Measurements from ENCODE around the gene SUMF1. TPM values are rescaled to one million over a fixed set of nuclear protein-coding genes. Genes with fewer than 3 reads are reported as not detected.

SUMF1 gene
- total RNA-seq, 1 donor from 2014 or later = 67.9 TPM

GRCh38 chr3:4497843-4498324 is 30.8 kb upstream of the SUMF1 start:
- DNase-seq (ENCODE audit: low spot score) = no peak

- no peak for DNase-seq (ENCODE audit: low spot score)
These were observed 30.1 kb upstream of the SUMF1 start for GRCh38 chr3:4497005-4497692.

- DNase-seq (ENCODE audit: low spot score) = no peak
These were observed 29.0 kb upstream of the SUMF1 start for GRCh38 chr3:4496087-4496452.

GRCh38 chr3:4495294-4496086 is 28.4 kb upstream of the SUMF1 start:
- DNase-seq (ENCODE audit: low spot score) = peak; percentile 28

DNA sequence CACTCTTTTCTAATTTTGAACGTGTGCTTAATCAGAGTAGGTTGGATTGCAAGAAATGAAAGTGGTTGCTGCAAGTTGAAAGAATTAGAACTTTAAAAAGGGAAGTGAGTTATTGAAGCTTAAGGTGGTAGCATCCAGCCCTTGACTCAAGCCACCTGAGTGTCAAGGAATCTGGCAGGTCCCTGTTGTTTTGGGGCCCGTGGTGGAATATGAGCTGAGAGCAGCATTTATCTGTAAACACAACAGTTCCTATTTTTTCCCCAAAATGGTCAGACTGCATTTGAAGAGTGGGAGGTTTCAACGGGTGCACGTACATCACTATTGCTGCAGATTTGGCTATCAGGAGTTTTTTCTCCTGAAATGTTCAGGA is 27.8 kb upstream of the SUMF1 start:
- peak; percentile 22 for DNase-seq (ENCODE audit: low spot score)

GRCh38 chr3:4493941-4494894 is 27.1 kb upstream of the SUMF1 start:
- DNase-seq (ENCODE audit: low spot score) = peak; percentile 43

GRCh38 chr3:4493014-4493940 is 26.2 kb upstream of the SUMF1 start, which contains the start of gene ITPR1:
TSS of gene ITPR1 (plus strand) at chr3:4493348. CDS start at chr3:4516492, 23,144 bp downstream.
- DNase-seq (ENCODE audit: low spot score) = peak; percentile 99

DNA sequence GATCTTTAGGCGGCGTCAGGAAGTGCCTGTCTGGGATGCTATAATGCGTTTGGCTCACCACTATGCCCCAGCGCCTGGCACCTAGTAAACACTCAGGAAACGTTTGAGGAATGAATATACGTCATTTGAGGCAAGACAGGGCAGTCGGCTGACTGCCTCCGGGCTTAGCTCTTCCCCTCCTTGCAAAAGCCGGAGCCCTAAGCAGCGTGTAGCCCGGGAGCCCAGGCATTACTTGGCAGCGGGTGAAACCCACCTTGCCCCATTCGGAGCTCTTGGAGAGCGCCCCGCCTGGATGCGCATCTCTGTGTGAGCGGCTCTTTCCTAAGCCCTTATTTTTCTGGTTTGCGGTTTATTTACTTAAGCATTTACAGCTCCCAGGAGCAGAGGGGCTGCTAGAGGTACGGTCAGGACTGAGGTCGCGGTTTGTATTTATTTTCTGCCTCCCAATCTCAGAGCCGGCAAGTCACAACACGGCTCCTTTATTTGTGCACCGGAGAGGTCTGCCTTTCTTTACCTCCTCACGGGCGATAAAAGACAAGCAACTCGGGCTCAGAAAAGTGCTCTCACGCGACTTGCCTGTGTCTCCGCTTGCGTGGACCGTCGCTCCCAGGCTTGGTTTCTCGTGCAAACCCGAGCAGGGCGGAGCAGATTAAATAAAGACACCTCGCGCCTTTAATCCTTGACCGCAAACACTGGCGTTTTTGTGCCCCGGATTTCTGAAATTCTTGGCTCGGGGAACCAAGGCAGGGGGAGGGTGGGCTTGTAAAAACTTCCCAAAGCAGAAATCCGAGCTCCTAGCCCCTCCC is 25.3 kb upstream of the SUMF1 start:
- DNase-seq (ENCODE audit: low spot score) = peak; percentile 73

DNA sequence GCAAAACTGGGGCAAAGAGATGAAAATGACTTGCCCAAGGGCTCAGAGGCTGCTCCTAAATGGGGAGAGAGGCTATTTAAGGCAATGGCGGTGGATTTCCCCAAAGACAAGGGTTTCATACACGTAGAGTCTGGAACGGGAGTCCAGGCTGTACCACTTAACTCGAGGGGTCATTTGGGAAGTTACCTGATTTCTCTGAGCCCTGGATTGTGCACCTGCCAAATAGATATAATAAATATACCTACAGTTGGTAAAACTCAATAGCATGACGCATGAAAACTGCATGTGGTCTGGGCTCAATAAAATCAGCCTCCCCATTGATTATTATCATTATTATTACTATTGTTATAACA is 24.8 kb upstream of the SUMF1 start:
- DNase-seq (ENCODE audit: low spot score) = no peak

DNA sequence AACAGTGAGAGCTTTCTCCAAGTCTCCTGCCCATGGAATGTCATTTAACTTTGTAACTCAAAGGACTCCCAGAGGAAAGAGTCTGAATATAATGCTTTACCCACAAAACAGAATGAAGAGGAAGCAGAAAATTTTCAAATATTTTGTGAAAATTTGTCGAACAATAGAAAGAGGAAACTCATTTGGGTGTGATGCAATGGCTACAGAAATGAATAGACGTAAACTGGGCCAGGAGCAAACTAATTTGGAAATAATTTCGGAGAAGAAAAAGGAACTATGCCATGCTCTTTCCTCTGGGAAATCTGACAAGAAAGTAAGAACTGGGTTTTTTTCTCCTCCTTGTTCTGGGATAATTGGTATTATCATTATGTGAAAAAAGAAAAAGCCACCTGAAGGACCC is 11.2 kb upstream of the SUMF1 start:
- DNase-seq (ENCODE audit: low spot score) = no peak

DNA sequence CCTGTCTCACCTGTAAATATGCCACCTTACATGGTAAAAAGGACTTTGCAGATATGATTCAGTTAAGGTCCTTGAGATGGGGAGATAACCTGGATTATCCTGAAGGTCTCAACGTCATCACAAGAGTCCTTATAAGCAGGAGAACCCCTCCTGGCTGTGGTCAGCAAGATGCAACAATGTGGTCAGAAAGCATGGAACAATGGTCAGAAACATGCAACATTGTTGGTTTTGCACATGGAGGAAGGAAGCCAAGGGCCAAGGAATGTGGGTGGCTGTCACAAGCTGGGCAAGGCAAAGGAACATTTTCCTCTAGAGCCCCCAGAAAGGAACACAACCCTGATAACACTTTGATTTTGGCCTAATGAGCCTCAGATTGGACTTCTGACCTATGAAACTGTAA is 9.4 kb upstream of the SUMF1 start:
- no peak for DNase-seq (ENCODE audit: low spot score)

- no peak for DNase-seq (ENCODE audit: low spot score)
These were observed 8.7 kb upstream of the SUMF1 start for GRCh38 chr3:4475804-4476203.

- peak; percentile 28 for DNase-seq (ENCODE audit: low spot score)
These were observed 7.8 kb upstream of the SUMF1 start for GRCh38 chr3:4474683-4475490.

GRCh38 chr3:4472766-4473165 is 5.7 kb upstream of the SUMF1 start:
- DNase-seq (ENCODE audit: low spot score) = no peak

GRCh38 chr3:4472312-4472711 is 5.2 kb upstream of the SUMF1 start:
- DNase-seq (ENCODE audit: low spot score) = no peak

DNA sequence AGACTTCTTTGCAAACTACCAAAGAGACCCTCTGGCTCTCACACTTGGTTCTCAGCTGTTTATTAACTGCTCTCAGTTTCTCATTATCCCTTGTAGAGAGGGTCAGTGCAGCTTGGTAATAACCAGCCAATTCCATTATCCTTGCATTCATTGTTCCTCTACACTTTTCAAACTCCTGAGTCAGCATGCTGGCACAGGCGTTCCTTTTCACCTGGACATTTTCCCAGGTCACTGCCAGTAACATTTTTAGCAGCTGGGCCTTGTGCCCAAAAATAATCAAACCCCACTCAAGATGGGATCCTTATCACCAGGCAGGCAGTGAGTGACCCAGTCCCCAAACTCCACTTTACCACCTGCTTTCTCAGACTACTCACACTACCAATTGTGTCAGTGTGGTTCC is 4.8 kb upstream of the SUMF1 start:
- DNase-seq (ENCODE audit: low spot score) = no peak

- no peak for DNase-seq (ENCODE audit: low spot score)
These were observed 426 bp upstream of the SUMF1 start for GRCh38 chr3:4467522-4467867.

- no peak for DNase-seq (ENCODE audit: low spot score)
These were observed 2.5 kb downstream of the SUMF1 start for GRCh38 chr3:4464576-4464975.

DNA sequence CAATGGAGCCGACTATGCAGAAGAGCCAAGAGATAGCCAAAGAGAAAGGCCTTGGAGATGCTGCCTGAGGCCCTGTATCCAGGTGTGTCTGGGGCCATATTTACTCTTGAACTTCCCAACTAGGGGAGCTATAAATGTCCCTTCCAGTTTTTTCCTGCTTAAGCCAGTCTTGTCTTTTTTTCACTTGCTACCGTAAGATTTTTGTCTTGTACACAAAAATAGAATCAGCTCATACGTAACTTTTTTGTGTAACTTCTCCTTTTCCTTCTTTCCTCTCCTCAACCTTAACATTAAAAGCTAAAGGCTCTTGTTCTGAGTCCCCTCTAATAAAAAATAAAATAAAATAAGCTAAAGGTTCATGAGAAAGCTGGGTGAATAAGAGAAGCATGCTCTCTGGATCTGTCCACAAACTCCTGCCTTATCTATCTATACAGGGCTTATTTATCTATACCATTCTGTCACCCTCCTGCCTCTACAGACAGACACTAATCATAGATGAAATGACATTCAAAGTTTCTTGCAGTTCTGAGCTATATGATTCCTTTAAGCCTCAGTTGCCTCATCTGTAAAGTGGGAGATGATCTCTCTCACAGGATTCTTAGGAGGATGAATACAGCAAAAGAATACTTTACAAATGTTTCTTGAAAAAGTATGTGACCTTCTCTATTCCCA is 4.6 kb downstream of the SUMF1 start:
- DNase-seq (ENCODE audit: low spot score) = no peak
